Spleen (tissue), 11 donors: ENCODE data around the gene PRXL2C. TPM values are rescaled to one million over a fixed set of nuclear protein-coding genes. Genes with fewer than 3 reads are reported as not detected.

ENCODE experiments used
- DNase-seq: peaks from one replicate; pipeline ENCODE4 v3.0.0-alpha.2; 2020
- H3K27ac ChIP-seq, 8 donors: fragments of 200-600 bp; sonication (generic) in 7 of 8; 1 replicate in 4 of 8; 2 replicates in 4 of 8; pipeline versions ENCODE4 v1.5.0 to v1.8.0; 2016 to 2021; ENCODE audit warnings: inconsistent platforms in 4 of 8, mild to moderate bottlenecking in 4 of 8, moderate library complexity in 1 of 8
- H3K27me3 ChIP-seq, 7 donors: fragments of 200-600 bp; sonication (generic) in 6 of 7; replicated peaks in 1 of 7; 1 replicate in 4 of 7; 2 replicates in 3 of 7; pipeline versions ENCODE4 v1.5.0 to v1.8.0; 2016 to 2021; ENCODE audit warnings: inconsistent platforms in 3 of 7, mild to moderate bottlenecking in 1 of 7
- H3K36me3 ChIP-seq, 6 donors: fragments of 200-600 bp; sonication (generic) in 5 of 6; 1 replicate in 4 of 6; 2 replicates in 2 of 6; pipeline versions ENCODE4 v1.5.0 to v1.8.0; 2016 to 2021; ENCODE audit warnings: inconsistent platforms in 2 of 6
- H3K4me1 ChIP-seq, 6 donors: fragments of 200-600 bp; sonication (generic) in 5 of 6; 1 replicate in 3 of 6; 2 replicates in 3 of 6; pipeline versions ENCODE4 v1.5.0 to v1.8.0; 2016 to 2021; ENCODE audit warnings: inconsistent platforms in 3 of 6
- H3K4me3 ChIP-seq, 8 donors: fragments of 200-600 bp; sonication (generic) in 7 of 8; 1 replicate in 4 of 8; 2 replicates in 4 of 8; pipeline versions ENCODE4 v1.5.0 to v1.8.0; 2016 to 2021; ENCODE audit warnings: inconsistent platforms in 4 of 8, mild to moderate bottlenecking in 4 of 8, moderate library complexity in 2 of 8
- H3K9me3 ChIP-seq, 8 donors: fragments of 200-600 bp; sonication (generic) in 7 of 8; 1 replicate in 4 of 8; 2 replicates in 4 of 8; pipeline versions ENCODE4 v1.5.0 to v1.8.0; 2016 to 2021; ENCODE audit warnings: inconsistent platforms in 4 of 8
- CTCF ChIP-seq, 11 experiments: fragments of 200-600 bp in 7 of 11; fragments of 450-650 bp in 4 of 11; sonication (generic) in 4 of 11; IDR thresholded peaks in 8 of 11; conservative IDR thresholded peaks in 3 of 11; 1 replicate in 7 of 11; 2 replicates in 4 of 11; pipeline versions ENCODE4 v1.4.0 to v1.8.0; 2016 to 2021; ENCODE audit warnings: antibody characterized with exemption in 11 of 11, inconsistent platforms in 4 of 11, mild to moderate bottlenecking in 1 of 11
- POLR2A ChIP-seq, 3 donors: fragments of 450-650 bp; IDR thresholded peaks; one replicate each; pipeline ENCODE4 v1.5.1; 2017; ENCODE audit warnings: antibody characterized with exemption in 3 of 3, mild to moderate bottlenecking in 1 of 3
- POLR2AphosphoS5 ChIP-seq, 3 donors: sonication (generic); formaldehyde crosslinking; IDR thresholded peaks; one replicate each; pipeline ENCODE4 v1.5.1; 2017; ENCODE audit warnings: antibody characterized with exemption in 3 of 3
- WGBS, 5 donors: extraction: QIAGEN DNeasy Blood & Tissue Kit in 3 of 5; methylation state at CpG; one replicate each; pipeline versions ENCODE4 v1.1.5 to v1.1.7; 2013 to 2018; 5-methylcytosine and 5-hydroxymethylcytosine counted together
- intact Hi-C: fragments of 100-400 bp; cut with DNase I; formaldehyde crosslinking; loops from one replicate; pipeline ENCODE4 v1.15.0; 2023; ENCODE audit warnings: low total_unique reads
- polyA plus RNA-seq, 3 donors: library from polyadenylated mRNA; stranded (reverse); fragments of 200-250 nt; gene quantifications; one replicate each; pipeline ENCODE4 v1.2.1, GENCODE V29; 2013
- total RNA-seq, 7 donors: library from RNA; depleted of rRNA in 3 of 7; stranded (reverse); fragments of >200 nt in 3 of 7; fragmentation: NEBNext Ultra II Directional in 4 of 7; extraction: Animal tissue kit (Norgen Biotek cat#: 25700) in 4 of 7; gene quantifications; one replicate each; pipeline versions ENCODE4 v1.1.0 to v1.2.1, GENCODE V29; 2016 to 2021
- donor health status: healthy with polysubstance abuse.
- donor health status: DM: no; HTN: no; CAD: no; lungs with moderate emphysema.
- donor health status: DM: no; HTN: no; CAD: no.
- donor health status: Bipolar disorder and iron deficiency.
- donor health status: healthy.
- donor health status: DM: no; HTN: no; CAD: no.
- donor health status: DM: yes; HTN: yes; CAD: no.

PRXL2C gene
- total and polyA plus RNA-seq, 10 donors, result 5.4 to 20.1 (median 14.2) TPM

GRCh38 chr9:96619124-96619465 is 36.0 kb downstream of the PRXL2C start:
- Histone ChIP-seq H3K27me3 (peaks cover 0 to 73% (median 29%) of the 10 kb centered on the region in 7 donors), H3K4me1 (peaks cover 0 to 23% (median 17%) of the 10 kb centered on the region in 6 donors), H3K4me3 (peak overlapping the region; percentile 37 to 79 (median 54)), H3K27ac (no peak overlapping the region), H3K9me3 (no peaks in the 10 kb centered on the region), H3K36me3 (no peaks in the 10 kb centered on the region)
- TF ChIP-seq POLR2A (IDR thresholded peaks at IDR 0.05), result no peak
- TF ChIP-seq POLR2AphosphoS5 (IDR thresholded peaks at IDR 0.05), result no peak
- TF ChIP-seq CTCF (IDR thresholded peaks at IDR 0.05 in 8 of 11, conservative IDR thresholded peaks at IDR 0.05 in 3 of 11), result no peak
- 0 to 1% (median 0%) methylated on average over 11 to 54 of the region's 54 CpGs; no CpG with 5 or more reads in 1 of the 5 donors for WGBS, 5 donors
- intact Hi-C loops, result no loop called here
- DNase-seq, result peak; percentile 74

GRCh38 chr9:96618209-96619123 is 36.7 kb downstream of the PRXL2C start:
- H3K9me3 ChIP-seq, result no peaks in the 10 kb centered on the region
- peaks cover 0 to 23% (median 17%) of the 10 kb centered on the region in 6 donors for H3K4me1 ChIP-seq
- intact Hi-C loops, result no loop called here
- peaks cover 0 to 73% (median 29%) of the 10 kb centered on the region in 7 donors for H3K27me3 ChIP-seq
- peak overlapping the region; percentile 37 to 79 (median 54) for H3K4me3 ChIP-seq
- H3K36me3 ChIP-seq, result no peaks in the 10 kb centered on the region
- TF ChIP-seq POLR2A (IDR thresholded peaks at IDR 0.05) (no peak), CTCF (IDR thresholded peaks at IDR 0.05 in 8 of 11, conservative IDR thresholded peaks at IDR 0.05 in 3 of 11) (no peak), POLR2AphosphoS5 (IDR thresholded peaks at IDR 0.05) (no peak)
- DNase-seq, result no peak
- 11 to 26% (median 13%) methylated on average over 27 to 69 of the region's 69 CpGs for WGBS, 5 donors
- no peak overlapping the region for H3K27ac ChIP-seq

- H3K27me3 ChIP-seq, result peaks cover 0 to 65% (median 25%) of the 10 kb centered on the region in 7 donors
- intact Hi-C loops, result no loop called here
- DNase-seq, result no peak
- TF ChIP-seq CTCF (IDR thresholded peaks at IDR 0.05 in 8 of 11, conservative IDR thresholded peaks at IDR 0.05 in 3 of 11), result no peak
- no peak for TF ChIP-seq POLR2A (IDR thresholded peaks at IDR 0.05)
- TF ChIP-seq POLR2AphosphoS5 (IDR thresholded peaks at IDR 0.05), result no peak
- WGBS, 5 donors, result 87 to 90% (median 89%) methylated on average over 22 of the region's 22 CpGs
- no peaks in the 10 kb centered on the region for H3K36me3 ChIP-seq
- no peaks in the 10 kb centered on the region for H3K9me3 ChIP-seq
- peaks cover 0 to 23% (median 17%) of the 10 kb centered on the region in 6 donors for H3K4me1 ChIP-seq
- no peak overlapping the region for H3K27ac ChIP-seq
- H3K4me3 ChIP-seq, result no peak overlapping the region
These were observed 37.5 kb downstream of the PRXL2C start for GRCh38 chr9:96617439-96618185.
